ENCODE results near the gene SLC46A2. TPM values are rescaled to one million over a fixed set of nuclear protein-coding genes. Genes with fewer than 3 reads are reported as not detected.

The SLC46A2 gene
- total RNA-seq, 2 experiments from 2014 or later = not detected

DNA sequence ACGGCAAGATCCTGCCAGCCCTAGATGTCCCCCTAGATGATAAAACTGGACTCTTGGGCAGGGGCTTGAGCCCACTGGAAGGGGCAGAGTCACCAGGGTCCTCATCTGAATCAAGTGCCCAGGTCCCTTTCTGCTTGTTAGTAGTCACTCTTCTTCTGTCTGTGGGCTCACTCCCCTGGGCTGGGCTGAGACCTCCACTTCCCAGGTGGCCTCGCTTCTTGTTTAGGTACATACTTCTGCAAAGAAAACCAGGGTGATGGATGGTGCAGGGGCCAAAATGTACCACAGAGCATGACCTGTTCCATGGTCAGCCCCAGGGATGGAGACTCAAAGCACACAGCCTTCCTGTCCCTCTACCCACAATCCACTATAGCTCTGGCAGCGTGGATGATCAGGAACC, 845 bp upstream of the SLC46A2 start:
- ChIA-PET POLR2A (no interaction called here), CTCF (no interaction called here)

DNA sequence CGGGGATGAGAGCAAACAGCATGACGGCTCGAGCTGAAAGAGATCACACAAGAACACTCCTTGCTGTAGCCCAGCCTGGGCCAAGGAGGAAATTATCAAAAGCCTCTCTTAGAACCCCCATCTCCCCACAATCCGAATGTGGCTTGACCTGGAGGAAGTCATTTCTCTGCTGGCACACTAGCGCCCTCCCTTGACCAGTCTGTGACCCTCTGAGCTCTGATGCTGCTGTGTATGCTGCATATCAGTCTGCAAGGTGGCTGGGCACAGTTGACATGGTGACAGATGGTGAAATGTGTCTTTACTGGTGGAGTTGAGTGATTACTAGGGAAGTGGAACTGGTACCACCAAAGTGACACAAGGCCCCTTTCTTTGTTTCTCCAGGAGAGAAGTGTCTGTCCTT, 3.3 kb downstream of the SLC46A2 start:
- CTCF ChIA-PET = no interaction called here

DNA sequence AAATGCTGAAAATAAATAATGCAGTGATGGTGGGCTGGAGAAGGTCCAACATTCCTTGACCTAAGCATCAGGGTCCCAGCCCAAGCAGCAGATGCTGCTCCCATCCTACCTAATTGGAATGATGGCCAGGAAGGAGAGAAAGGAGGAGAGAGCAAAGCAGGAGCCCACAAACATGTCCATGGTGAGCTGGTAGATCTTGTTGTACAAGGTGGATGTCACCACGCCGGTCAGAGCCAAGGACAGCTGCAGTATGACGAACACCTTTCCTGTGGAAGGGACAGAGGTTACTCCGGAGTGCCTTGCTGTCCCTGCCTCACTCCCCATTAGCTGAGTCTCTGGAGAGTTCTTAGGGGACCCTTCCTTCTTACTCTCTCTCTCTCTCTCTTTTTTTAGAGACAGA, 4.3 kb downstream of the SLC46A2 start:
- CTCF ChIA-PET = no interaction called here
- POLR2A ChIA-PET = no interaction called here

More for the DNA sequence above, 3.3 kb downstream of the SLC46A2 start:
- POLR2A ChIA-PET = no interaction called here

DNA sequence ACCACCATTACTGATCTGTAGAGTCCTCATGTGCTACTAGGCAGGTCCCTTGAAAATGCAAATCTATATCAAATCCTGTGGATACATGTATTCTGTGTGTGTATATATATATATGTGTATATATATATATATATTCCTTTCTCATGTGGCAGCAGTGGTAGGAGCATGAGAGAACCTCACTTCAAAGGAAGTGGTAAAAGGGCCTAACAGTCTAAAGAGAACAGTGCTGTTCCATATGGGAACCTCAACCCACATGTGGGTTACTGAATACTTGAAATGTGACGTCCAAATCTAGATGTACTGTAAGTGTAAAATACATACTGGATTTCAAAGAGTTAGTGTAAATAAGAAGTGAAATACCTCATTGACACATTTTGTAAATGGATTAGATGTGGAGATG, 5.4 kb downstream of the SLC46A2 start:
- CTCF ChIA-PET = no interaction called here
- POLR2A ChIA-PET = no interaction called here

DNA sequence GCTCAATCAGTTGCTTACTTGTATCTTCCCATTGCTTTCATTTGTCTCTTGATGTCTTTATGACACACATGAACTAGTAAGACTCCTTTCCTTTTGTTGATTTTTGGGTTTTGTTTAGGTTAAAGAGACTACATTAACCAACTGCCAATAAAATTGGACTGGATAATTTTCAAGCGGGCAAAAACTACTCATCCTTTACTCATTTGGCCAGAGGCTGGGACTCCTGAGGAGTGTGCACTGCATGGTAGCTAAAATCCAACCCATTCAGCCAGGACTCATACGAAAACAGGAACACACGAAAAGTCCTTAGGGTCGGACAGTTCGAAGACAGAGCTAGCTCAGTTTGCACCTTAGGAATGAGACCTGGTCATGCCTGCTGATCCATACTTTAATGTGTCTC, 6.0 kb downstream of the SLC46A2 start:
- ChIA-PET CTCF (no interaction called here), POLR2A (no interaction called here)

DNA sequence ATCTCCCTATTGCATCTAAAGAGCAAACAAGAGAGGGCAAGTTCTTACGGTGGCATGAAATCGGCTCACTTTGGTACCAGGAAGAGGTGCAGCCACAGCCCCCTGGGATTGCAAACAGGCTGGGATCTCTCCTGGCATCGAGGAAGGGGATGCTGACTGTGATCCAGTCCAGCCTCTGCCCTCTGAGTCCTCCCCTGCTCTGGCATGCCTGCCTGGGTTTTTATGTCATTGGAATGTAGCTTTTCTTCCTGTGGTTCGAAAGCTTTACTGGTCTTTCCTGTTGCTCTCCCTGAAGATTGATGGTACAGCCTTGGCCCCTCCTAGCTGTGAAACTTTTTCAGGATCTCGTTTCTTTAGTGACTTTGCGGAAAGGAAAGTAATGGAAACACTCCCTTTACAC, 6.6 kb downstream of the SLC46A2 start:
- ChIA-PET CTCF (no interaction called here), POLR2A (no interaction called here)

DNA sequence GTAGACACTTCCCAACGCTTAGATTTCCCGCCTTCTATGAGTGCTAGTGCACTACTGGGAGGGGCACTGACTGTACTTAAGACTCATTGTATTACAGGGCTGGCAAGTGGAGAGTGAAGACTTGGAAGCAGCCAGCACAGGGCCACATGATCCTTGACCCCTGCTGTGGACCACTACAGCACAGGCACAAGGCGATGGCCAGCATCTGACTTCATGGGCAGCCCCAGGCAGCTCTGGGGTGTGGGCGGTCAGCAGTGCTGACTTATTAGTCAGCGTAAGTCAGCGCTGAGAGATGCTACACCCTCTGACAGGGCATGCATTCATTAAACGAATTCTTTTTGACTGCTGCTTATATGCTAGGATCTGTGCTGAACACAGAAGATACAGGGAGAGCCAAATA, 9.3 kb downstream of the SLC46A2 start:
- ChIA-PET POLR2A (no interaction called here), CTCF (no interaction called here)

DNA sequence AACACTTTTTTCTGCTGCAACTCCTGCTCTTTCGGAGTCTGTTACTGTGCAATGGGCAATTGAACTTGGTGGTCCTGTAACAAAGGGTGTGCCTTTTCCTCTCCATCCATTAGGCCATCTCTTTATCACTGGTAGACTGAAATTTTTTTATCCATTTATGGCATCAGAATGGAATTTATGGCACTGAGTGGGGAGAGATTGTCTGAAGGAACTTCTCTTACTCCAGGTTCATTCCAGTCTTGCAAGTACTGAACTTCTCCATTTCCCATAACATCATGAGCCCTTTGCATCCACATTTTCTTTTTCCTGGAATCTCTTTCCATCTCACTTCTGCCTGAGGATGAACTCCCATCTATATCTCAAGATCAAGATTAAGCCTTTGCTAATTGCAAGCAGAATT, 10.0 kb downstream of the SLC46A2 start:
- ChIA-PET CTCF (no interaction called here), POLR2A (no interaction called here)

DNA sequence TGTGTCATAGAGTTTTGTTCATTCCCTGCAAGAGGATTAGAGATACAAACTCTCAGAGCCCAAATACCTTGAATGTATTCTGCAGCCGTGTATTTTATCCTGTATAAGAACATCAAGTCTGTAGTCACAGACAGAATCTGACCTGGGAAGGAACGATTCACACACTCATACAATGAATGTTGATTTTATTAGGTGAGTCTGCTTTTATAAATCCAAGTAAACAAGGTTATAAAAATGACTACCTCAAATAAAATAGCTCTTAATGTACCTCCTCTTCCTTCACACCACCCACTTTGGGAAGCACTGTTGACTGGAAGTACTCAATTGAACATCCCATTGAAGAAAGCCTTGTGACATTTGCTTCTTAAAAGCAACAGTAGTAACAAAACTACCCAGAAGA, 11.9 kb downstream of the SLC46A2 start:
- POLR2A ChIA-PET = no interaction called here
- CTCF ChIA-PET = no interaction called here

DNA sequence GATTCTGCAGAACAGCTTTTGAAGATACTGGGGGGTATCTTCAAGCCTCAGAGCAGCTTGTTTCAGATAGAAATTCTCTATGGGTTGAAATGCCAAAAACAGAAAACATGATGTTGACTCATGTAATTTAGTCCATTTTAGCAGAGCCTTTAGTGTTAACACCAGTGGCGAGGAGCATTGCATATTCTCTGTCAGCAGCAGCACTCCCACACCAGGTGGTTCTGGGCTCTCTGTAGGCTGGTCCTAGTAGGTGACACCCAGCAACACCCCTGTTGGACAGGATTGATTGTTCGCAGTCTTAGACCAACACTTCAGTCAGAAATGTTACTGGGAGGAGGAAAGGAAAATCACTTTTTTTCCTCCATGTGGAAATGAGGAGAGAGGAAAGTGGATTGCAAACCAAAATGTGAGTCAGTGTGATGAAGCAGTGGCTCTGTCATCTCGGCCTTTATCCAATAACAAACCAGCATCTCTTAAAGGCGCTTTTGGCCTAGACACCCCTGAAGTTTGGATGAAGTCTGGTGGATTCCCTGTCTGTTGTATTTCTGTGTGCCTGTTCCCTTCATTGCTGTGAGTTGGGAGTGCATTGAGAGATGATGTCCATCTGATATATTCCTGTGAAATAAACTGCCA, 16.8 kb downstream of the SLC46A2 start:
- CTCF ChIA-PET = no interaction called here
- POLR2A ChIA-PET = no interaction called here

DNA sequence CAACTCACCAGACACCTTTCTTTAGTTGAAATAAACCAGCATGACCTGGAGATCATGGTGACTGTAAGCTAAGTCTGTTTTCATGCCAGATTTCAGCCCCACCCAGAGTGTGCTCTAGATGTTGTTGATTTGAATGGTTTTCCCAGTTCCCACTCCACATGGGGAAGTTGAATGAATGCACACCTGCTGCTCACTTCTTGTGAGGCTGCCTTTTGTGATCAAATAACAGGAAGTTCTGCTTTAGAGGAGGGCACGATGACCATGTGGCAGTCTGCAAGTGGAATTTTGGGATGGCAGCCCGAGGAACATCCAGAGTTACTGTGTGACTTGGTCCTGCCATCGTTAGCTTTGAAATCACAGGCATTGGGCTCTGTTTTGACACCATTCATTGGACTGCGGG, 18.7 kb downstream of the SLC46A2 start:
- POLR2A ChIA-PET = no interaction called here
- CTCF ChIA-PET = no interaction called here

DNA sequence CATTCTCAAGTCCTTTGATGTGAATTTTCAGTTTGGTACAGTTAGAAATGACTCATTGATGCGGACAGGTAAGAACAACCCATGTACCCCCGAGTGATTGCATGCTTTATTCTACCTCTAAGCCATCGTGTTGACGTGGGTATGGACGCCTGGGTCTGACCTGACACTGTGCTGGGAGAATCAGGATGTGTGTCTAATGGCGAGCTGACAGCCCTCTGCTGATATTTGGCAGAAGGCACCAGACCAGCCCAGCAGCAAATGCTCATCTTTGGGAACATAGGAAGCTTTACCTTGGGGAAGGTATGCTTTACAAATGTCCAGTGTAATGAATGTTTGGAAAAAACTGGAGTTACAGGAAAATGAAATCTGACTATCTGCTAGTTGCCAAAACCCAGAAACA, 20.1 kb downstream of the SLC46A2 start:
- POLR2A ChIA-PET = no interaction called here
- CTCF ChIA-PET = interaction anchor here (0.6 kb wide), 1 partner anchor 886 kb away, joined by 4 read pairs; no protein-coding TSS in a partner anchor

DNA sequence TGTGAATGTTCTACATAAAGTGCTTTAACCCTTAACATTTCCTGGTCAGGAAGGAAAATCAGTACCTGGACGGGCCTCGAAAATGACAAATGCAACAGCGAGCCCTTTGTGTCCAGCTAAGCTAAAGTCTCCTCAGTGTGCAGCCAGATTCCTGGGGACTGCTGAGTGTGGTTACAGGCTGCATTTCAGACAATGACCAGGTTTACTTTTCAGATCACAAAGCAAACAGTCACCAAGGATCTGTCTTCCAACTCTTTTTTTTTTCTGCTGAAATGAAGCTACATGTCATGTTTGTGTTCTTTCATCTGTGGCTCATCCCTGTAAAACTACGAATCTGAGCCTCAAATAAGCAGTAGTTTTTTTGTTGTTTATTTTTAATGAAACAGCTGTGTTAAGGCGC, 20.8 kb downstream of the SLC46A2 start:
- CTCF ChIA-PET = interaction anchor here (0.6 kb wide), 1 partner anchor 885 kb away, joined by 4 read pairs; no protein-coding TSS in a partner anchor
- POLR2A ChIA-PET = no interaction called here

DNA sequence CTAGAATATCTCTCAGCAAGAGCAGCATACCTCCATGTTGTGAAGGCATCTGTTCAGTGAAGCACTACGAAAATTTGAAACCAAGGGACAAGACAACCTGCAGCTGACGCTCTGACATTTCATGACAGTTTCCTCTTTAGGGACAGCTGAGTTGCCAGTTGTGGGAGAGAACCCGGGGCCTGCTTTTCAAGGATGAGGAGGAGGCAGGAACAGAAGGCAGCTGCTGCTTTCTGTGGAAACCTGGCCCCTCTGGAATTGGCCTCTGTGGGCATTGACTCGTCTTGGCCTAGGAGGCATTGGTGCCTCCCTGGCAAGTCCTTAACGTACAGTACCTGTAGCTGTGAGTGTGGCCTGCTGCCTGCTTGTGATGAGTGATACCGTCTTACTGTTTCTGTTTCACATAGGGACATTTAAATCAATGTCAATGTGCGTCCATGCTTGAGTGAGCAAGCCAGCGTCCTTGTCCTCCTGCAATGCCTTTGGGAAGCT, 21.6 kb downstream of the SLC46A2 start:
- ChIA-PET CTCF (no interaction called here), POLR2A (no interaction called here)

DNA sequence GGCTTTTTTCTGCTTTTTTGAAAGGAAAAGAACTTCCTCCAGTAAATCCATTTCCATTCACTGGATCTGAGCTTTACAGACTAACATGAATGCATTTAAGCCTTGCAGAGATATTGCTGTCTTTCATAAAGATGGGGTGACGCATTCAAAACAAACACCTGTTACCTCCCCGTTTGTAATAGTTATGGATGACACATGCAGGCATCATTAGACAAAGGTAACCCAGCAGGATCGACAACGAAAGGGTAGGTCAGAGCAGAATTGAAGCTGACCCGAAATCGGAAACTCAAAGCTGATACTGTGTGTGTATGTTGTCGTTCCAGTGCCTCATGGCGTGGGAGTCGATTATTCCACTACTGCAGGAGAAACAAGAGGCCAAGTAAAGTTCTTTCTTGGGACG, 22.2 kb downstream of the SLC46A2 start:
- ChIA-PET CTCF (no interaction called here), POLR2A (no interaction called here)

DNA sequence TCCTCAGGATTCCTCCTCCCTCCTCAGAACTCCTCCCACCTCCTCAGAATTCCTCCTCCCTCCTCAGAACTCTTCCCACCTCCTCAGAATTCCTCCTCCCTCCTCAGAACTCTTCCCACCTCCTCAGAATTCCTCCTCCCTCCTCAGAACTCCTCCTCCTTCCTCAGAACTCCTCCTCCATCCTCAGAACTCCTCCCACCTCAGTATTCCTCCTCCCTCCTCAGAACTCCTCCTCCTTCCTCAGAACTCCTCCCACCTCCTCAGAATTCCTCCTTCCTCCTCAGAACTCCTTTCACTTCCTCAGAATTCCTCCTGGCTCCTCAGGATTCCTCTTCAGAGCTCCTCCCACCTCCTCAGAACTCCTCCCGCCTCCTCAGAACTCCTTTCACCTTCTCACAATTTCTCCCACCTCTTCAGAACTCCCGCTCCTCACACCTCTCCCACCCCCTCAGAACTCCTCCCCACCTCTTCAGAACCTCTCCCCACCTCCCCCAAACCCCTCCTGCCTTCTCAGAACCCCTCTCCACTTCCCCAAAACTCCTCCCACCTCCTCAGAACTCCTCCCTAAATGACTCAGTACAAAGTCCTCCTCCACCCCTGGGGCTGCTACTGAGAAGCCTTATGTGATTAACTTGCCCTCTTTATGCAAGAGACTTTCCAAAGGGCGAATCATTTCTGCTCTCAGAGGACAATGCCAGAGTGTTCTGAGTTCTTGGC, 23.2 kb downstream of the SLC46A2 start:
- ChIA-PET POLR2A (no interaction called here), CTCF (no interaction called here)

DNA sequence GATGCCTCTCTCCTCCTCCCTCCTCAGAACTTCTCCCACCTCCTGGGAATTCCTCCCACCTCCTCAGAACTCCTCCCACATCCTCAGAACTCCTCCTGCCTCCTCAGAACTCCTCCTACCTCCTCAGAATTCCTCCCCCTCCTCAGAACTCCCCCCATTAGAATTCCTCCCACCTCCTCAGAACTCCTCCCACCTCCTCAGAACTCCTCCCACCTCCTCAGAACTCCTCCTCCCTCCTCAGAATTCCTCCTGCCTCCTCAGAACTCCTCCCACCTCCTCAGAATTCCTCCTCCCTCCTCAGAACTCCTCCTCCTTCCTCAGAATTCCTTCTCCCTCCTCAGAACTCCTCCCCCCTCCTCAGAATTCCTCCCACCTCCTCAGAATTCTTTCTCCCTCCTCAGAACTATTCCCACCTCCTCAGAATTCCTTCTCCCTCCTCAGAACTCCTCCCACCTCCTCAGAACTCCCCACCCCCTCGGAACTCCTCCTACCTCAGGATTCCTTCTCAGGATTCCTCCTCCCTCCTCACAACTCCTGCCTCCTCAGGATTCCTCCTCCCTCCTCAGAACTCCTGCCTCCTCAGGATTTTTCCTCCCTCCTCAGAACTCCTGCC, 23.9 kb downstream of the SLC46A2 start:
- CTCF ChIA-PET = no interaction called here

DNA sequence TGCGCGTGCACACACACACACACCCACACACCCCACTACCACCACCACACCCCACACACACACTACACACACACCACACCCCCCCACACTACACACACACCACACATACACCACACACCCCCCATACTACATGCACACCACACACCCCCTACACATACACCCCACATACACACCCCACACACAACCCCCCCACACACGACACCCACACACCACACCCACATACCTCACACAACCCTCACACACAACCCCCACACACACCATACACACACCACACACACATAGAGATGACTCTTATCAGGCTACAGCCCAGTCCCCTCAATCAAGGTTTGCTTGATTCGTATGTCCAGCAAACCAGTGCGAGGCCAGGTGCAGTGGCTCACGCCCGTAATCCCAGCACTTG, 25.7 kb downstream of the SLC46A2 start:
- POLR2A ChIA-PET = no interaction called here
- CTCF ChIA-PET = no interaction called here

More for the DNA sequence above, 23.9 kb downstream of the SLC46A2 start:
- POLR2A ChIA-PET = no interaction called here

DNA sequence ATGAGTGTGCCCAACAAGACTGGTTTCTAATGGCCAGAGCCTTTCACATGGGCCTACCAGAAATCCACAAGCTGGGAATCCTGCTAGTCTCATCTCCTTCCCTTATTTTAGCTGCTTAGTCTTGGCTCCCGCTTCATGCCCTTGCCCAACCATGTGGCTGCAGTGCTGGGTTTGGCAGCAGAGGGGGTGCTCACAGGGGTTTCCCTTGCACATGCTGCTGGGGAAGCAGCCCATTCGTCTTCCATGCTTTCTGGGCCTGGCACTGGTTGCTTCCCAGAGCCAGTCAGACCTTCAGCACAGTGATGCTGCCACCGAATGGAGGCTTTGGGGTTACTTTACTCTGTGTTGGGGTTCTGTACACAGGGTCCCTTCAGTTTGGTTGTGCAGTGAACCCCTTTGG, 26.3 kb downstream of the SLC46A2 start:
- ChIA-PET CTCF (no interaction called here), POLR2A (no interaction called here)

DNA sequence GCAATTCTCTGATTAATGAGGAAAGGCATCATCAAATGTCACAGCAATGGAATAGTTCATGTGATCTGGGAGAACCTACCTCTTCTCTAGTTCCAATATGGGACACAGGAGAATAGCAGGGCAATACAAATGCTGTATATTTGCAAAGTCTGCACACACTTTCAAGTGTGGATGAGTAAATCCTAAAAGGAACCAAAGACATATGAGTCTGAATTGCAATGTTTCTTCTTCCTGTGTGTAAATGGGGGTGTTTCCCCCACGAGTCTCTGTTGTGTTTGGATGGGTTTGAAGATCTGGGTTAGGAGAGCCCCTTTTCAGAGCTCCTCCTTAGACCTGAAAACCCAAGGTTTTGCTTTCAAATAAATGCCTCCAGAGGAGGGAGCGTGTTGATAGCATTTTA, 26.9 kb downstream of the SLC46A2 start:
- POLR2A ChIA-PET = no interaction called here
- CTCF ChIA-PET = no interaction called here

DNA sequence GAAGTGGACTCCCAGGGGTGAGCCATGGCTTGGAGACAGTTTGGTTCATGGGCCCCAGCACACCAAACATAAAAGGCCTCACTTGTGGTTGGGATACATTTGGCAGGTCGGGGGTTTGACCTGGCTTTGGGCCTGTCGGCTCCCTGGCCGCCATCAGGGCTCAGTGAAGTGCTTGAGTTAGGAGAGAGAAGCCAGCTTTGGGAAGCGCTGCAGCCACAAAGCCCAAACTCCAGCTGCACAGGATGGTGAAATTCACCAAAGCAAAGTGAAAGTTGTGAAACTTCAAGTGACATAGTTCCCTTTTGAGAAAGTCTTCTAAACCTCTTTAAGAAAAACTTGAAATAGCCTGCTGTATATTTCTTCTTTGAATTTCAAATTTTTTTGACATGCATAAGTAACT, 27.5 kb downstream of the SLC46A2 start:
- ChIA-PET POLR2A (no interaction called here), CTCF (no interaction called here)

All from activated CD8-positive, alpha-beta memory T cell treated with anti-CD3 and anti-CD28 coated beads for 36 hours (primary cell).